ENCODE data around the gene ADGRV1.
"Not testable (repeated sequence)": the region's sequence is repeated elsewhere in the genome, so short reads cannot be mapped to it uniquely, and the experiment has no call there.

Gene ADGRV1

DNA sequence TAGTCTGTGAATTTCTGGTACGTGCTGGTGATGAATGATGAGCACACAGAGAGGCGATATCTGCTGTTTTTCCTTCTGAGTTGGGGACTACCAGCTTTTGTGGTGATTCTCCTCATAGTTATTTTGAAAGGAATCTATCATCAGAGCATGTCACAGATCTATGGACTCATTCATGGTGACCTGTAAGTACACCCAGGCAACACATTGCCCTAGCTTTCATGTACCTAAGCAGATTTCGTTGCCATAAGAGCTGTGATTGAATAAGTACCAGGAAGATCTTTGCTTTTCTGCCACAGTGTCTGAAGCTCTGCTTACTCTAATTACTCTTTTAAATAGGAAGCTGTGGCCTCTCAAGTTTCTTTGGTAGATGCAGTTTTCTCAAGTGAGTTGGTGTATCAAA is 426.7 kb downstream of the ADGRV1 start:
- DNase-seq (ENCODE audit: low read depth) = no peak

GRCh38 chr5:90987726-90988125 is 429.1 kb downstream of the ADGRV1 start:
- DNase-seq (ENCODE audit: low read depth) = no peak

DNA sequence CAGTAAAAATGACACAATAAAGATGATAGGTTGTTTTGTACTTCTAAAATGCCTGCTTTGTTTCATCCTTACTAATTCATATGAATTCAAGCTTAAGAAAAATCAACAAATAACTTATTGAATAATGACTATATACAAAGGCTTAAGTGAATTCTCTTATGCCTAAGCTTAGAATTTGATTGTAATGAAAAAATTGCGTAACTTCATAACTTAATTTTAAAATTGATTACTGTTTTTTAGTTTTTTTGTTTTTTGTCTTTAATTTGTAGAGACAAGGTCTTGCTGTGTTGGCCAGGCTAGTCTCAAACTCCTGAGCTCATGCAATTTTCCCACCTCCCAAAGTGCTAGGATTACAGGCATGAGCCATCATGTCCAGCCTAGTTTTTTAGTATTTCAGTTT is 432.6 kb downstream of the ADGRV1 start:
- no peak for DNase-seq (ENCODE audit: low read depth)

DNA sequence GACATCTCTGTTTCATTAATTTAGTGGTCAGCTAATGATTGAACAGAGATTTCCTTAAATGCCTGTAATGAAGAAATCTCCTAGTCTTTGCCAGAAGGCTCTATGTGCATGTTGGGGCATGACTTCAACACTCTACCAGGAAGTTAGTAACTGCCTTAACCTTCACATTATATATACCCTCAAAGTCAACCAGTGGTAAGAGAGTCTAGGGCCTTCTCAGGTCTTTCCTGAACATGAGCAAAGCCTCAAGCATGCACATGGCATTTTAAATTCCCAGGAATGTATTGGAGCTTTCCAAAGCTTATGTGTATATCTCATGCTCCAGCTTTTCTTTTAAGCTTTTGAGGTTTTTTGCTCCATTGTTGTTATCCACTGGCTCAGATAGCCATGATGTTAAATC is 436.2 kb downstream of the ADGRV1 start:
- no peak for DNase-seq (ENCODE audit: low read depth)

- DNase-seq (ENCODE audit: low read depth) = no peak
Observed at GRCh38 chr5:90996089-90996488, 437.5 kb downstream of the ADGRV1 start.

DNA sequence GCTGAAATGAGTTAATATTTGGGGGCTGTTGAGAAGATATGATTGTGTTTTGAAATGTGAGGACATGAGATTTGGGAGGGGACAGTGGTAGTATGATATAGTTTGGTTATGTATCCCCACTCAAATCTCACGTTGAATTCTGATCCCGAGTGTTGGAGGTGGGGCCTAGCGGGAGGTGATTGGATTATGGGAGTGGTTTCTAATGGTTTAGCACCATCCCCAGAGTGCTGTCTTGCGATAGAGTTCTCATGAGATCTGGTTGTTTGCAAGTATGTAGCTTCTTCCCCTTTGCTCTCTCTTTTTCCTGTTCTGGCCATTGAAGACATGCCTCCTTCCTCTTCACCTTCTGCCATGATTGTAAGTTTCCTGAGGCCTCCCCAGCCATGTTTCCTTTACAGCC is 438.5 kb downstream of the ADGRV1 start:
- DNase-seq (ENCODE audit: low read depth) = no peak

- no peak for DNase-seq (ENCODE audit: low read depth)
Observed at GRCh38 chr5:91000743-91001142, 442.1 kb downstream of the ADGRV1 start.

DNA sequence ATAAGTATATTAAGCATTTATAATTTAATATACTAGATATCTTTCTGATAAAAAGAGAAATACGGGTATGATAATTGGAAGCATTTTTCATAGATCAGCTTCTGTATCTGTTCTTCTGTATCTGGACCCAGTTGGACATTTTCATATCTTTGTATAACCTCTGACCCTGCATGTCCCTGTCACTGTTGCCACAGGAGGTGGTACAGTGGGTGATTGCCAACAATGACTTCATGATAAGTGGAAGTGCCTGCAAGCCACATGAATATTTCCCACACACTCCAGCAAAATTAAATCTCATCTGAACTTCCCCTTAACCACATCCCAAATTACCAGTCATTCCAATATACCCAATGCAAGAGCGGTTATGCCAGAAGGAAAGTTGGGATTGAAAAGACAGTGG is 448.1 kb downstream of the ADGRV1 start:
- DNase-seq (ENCODE audit: low read depth) = no peak

DNA sequence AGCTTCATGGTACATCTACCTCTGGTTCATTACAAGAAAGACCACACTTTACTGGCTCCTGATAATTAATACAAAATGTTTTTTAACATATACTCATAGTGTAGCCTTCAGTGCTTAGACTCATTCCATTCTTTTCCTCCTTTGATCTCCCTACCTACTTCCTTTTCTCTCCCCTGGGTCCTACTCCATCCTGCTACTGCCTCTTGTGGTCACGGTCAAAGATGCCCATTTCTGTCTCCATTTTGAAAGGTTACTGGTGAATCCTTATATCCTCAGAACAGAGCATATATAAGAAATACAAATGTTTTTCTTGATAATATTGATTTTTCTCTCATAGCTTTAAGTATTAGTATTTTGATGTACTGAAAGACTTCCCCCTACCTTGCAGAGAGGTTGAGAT is 448.7 kb downstream of the ADGRV1 start:
- no peak for DNase-seq (ENCODE audit: low read depth)

- no peak for DNase-seq (ENCODE audit: low read depth)
Observed at GRCh38 chr5:91007780-91008402, 449.3 kb downstream of the ADGRV1 start.

DNA sequence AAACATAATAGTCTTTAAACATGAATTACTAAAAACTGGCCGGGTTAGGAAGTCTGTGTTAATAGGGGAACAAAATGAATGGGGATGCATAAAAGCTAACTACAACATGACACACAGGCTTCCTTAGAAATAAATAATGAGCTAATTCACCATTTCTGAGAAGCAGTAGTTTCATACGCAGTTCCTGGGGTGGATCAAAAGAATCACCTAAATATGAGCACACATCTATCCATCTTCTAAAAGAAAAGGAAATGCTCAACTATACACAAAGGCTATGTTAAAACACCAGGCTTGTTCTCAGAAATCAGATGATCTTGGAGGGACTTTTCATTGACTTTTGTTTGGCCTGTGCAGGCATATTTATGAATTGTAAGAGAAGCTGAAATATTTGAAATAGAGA is 451.5 kb downstream of the ADGRV1 start:
- DNase-seq (ENCODE audit: low read depth) = no peak

DNA sequence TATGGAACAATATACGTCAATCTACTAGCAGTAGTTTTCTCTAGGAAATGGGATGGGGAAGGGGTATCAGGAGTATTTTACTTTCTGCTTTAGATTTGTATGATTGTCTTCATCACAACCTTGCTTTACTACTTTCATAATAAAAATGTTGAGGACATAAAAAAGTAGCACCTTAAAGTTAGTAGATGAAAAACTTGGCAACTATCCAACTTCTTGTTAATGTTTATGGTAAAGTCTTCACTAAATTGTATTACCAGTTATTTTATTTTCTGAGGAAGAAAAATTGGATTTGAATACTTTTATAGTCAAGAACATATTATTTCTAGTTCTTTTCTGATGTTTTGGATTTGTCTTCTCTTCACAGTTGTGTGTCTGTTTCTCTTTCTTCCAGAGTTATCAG is 452.4 kb downstream of the ADGRV1 start:
- DNase-seq (ENCODE audit: low read depth) = no peak

GRCh38 chr5:91012867-91013266 is 454.3 kb downstream of the ADGRV1 start:
- DNase-seq (ENCODE audit: low read depth) = not testable (repeated sequence)

GRCh38 chr5:91016322-91016721 is 457.7 kb downstream of the ADGRV1 start:
- DNase-seq (ENCODE audit: low read depth) = no peak

DNA sequence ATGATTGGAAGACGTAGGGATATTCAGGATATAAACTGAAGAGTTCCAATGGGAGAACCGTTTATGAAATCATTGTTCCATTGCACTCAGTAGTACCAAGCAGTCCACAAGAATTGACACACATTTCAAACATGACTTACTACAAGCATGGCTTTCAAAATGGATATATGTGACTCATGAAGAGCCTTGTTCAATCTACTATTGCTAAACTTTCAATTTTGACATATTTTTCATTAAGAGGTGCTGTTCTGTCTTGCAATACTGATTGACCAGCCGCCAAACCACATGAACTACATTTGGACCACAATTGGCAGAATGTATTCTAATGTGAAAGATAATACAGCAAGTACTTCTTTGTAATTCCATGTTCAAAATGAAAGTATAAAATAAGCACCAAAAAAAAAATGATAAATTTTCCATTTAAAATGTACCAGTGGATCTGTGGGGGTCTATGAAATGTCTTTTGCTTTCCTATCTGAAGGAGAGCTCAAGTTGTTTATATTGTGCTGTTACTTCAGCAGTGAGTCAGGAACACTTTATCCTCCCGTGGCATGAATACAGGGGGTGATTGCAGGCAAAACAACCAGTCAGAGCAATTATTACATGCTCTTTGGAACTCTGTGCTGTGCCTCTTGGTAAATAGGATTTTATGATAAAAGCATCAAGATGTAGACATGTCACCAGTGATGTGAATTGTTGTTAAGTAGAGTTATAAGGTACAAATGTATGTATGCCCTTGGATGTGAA is 458.5 kb downstream of the ADGRV1 start:
- no peak for DNase-seq (ENCODE audit: low read depth)

DNA sequence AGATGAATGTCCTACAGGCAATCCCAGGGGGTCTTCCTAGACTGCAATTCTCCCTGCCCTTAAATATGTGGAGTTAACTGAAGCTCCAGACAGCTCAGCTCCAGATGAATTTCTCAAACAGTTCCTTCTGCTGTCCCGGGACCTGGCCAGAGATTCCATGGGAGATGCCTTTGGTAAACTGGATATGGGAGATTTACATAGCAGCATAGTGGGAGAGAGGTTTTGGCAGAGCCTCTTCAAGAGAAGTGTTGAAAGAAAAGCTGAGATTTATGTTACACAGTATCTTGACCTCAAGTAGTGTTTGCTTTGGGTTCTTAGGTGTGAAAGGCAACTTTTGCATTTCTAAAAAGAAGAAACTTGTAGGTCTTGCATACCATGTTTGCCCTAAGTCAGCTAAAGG is 459.6 kb downstream of the ADGRV1 start:
- DNase-seq (ENCODE audit: low read depth) = no peak

- no peak for DNase-seq (ENCODE audit: low read depth)
Observed at GRCh38 chr5:91018712-91019371, 460.2 kb downstream of the ADGRV1 start.

GRCh38 chr5:91020065-91020800 is 461.6 kb downstream of the ADGRV1 start:
- DNase-seq (ENCODE audit: low read depth) = no peak

GRCh38 chr5:91022518-91022917 is 463.9 kb downstream of the ADGRV1 start:
- DNase-seq (ENCODE audit: low read depth) = no peak

DNA sequence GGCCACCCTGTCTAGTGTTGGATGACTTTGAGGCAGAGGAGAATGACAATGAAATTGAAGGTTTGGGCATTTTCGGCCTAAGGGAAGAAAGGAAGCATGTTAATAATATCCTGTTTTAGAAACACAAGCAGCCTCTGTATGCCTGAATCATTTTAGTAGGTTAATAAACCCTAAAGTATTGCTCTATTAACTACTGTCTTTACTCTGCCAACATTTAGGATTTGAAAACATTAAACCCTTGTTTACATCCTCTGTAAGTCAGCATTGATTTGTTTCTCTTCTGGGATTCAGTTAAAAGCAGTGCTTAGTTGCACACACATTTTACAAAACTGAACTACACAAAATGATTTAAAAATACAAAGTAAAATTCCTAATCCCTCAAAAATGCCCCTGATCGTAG is 465.6 kb downstream of the ADGRV1 start:
- no peak for DNase-seq (ENCODE audit: low read depth)

DNA sequence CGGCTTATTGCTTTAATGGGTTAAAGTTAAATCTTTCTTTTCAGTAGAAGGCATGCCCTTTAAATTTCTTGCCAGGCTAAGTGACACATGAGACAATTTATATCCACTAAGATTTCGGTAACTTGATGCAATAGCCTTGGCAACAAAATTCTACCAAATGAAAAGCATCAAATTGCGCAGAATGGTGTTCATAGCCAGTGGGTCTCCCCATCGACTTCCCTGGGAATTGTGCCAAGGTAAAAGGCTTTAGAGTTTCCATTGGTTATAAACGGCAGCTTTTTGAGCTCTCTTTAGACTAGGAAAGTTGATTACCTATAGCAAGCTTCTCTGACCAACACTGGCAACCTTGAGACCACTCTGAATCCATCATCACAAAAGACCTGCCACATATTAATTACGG is 466.1 kb downstream of the ADGRV1 start:
- no peak for DNase-seq (ENCODE audit: low read depth)

- DNase-seq (ENCODE audit: low read depth) = no peak
Observed at GRCh38 chr5:91025449-91025848, 466.9 kb downstream of the ADGRV1 start.

DNA sequence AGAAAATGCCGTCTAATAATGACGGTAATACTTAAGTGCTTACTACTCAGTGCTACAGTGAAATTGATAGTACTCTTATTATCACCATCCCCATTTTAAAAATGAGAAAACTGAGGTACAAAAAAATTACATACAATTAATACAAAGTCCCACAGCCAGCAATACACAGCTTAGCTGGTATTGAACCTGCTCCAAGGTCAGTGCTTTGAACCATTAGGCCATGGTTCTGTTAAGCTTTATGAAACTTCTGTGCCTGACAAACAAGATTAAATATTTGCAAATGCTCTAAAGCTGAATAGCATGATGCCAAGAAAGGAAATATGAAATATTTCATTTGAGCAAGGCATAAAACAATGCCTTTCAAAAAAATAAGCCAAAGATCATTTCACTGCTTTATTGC is 467.4 kb downstream of the ADGRV1 start:
- DNase-seq (ENCODE audit: low read depth) = no peak
